NB4 (cell line): ENCODE data around the gene TDRD6.

Experiments used
- CTCF ChIP-seq: IDR thresholded peaks from one replicate; pipeline ENCODE4 v1.5.1; 2012; ENCODE audit warnings: low read depth, low read length
- MYC ChIP-seq: IDR thresholded peaks from 2 replicates; pipeline ENCODE4 v1.6.1; 2011; ENCODE audit warnings: low read depth, low read length
- POLR2A ChIP-seq: IDR thresholded peaks from 2 replicates; pipeline ENCODE4 v1.6.1; 2011; ENCODE audit warnings: mild to moderate bottlenecking; ENCODE audit not compliant: insufficient read length; ENCODE audit errors: extremely low read depth
- TF ChIP-seq, protein P1 (sequence below): IDR thresholded peaks from 2 replicates; pipeline ENCODE4 v1.6.1; 2011; ENCODE audit warnings: low read depth, low read length

- TF ChIP-seq CTCF (no peak), POLR2A (no peak), MYC (no peak)
- TF ChIP-seq, protein P1, sequence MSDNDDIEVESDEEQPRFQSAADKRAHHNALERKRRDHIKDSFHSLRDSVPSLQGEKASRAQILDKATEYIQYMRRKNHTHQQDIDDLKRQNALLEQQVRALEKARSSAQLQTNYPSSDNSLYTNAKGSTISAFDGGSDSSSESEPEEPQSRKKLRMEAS = no peak
Measured at GRCh38 chr6:46748940-46749503, 61.3 kb downstream of the TDRD6 start.
